Measurements from ENCODE around the gene KIFC1. TPM values are rescaled to one million over a fixed set of nuclear protein-coding genes. Genes with fewer than 3 reads are reported as not detected.
"Not testable (repeated sequence)": the region's sequence is repeated elsewhere in the genome, so short reads cannot be mapped to it uniquely, and the experiment has no call there.

The KIFC1 gene
- total and polyA plus RNA-seq, 2 donors (not counting 1 experiment from before 2014, with no cell fraction given), result 5.3 to 8.0 TPM

DNA sequence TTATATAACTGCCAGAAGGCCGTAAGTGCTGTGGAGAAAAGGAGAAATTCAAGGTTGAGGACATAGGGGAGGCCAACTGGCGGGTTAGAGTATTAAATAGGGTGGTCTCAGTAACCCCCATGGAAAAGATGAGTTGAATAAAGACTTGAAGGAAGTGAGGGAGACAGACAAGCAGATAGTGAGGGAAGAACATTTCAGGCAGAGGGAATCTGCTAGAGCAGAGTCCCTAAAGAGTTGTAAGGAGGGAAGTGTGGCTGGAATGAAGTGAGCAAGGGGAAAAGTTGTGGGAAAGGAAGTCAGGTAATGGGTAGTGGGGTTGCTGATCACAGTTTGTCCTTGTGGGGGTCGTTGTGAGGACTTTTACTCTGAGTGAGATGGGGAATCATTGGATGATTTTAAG lies 1.4 kb downstream of the KIFC1 start:
- no peak for TF ChIP-seq EZH2 (IDR thresholded peaks at IDR 0.05; ENCODE audit: low read length, missing control alignments)
- Histone ChIP-seq H3K79me2 (ENCODE audit: control insufficient read depth, insufficient read depth, low read length) (peaks cover 58% of the 10 kb centered on the region), H3K4me3 (replicated peaks in 1 of 4; ENCODE audit: control extremely low read depth in 1 of 4, insufficient read depth in 1 of 4, low read depth in 3 of 4, low read length in 4 of 4) (peak overlapping the region; percentile 57 to 95 (median 74)), H3K4me2 (ENCODE audit: extremely low read depth, insufficient read depth, low read length) (peak overlapping the region; percentile 84), H3K27ac (ENCODE audit: insufficient read depth, low read length) (peak overlapping the region; percentile 75), H3K4me1 (ENCODE audit: control insufficient read depth, extremely low read depth, insufficient read depth, low read length) (peaks cover 10% of the 10 kb centered on the region), H3K27me3 (ENCODE audit: control insufficient read depth, insufficient read depth, low read length) (no peaks in the 10 kb centered on the region), H3K9me3 (ENCODE audit: control insufficient read depth, insufficient read depth, low read depth, low read length) (no peaks in the 10 kb centered on the region), H3K9ac (ENCODE audit: insufficient read depth, low read length) (no peak overlapping the region), H2AFZ (ENCODE audit: low read length) (peak overlapping the region; percentile 39), H3K36me3 (ENCODE audit: control insufficient read depth, insufficient read depth, low read length) (no peaks in the 10 kb centered on the region), H4K20me1 (ENCODE audit: control insufficient read depth, extremely low read depth, insufficient read depth, low read length) (no peaks in the 10 kb centered on the region)
- DNase-seq (ENCODE audit: low read depth in 2 of 2), result no peak

DNA sequence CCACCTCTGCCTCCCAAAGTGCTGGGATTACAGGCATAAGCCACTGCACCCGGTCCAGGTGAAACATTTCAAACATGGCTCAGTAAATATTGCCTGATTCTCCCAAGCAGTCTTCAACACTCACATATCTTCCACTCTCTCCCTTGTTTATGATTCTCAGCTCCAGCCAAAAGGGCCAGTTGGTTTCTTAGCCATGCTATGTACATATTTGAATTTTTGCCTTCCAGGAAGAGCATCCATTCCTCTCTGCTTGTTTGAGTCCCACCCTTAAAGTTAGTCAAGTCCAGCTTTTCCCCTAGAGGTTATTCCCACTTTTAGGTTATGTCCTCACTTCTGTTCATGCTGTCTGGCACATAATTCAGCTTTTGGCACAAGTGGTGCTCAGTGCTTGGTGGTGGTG lies 5.9 kb downstream of the KIFC1 start:
- Histone ChIP-seq H3K27me3 (ENCODE audit: control insufficient read depth, insufficient read depth, low read length) (no peaks in the 10 kb centered on the region), H3K4me3 (replicated peaks in 1 of 4; ENCODE audit: control extremely low read depth in 1 of 4, insufficient read depth in 1 of 4, low read depth in 3 of 4, low read length in 4 of 4) (no peak overlapping the region), H3K4me2 (ENCODE audit: extremely low read depth, insufficient read depth, low read length) (no peak overlapping the region), H3K36me3 (ENCODE audit: control insufficient read depth, insufficient read depth, low read length) (no peaks in the 10 kb centered on the region), H3K4me1 (ENCODE audit: control insufficient read depth, extremely low read depth, insufficient read depth, low read length) (peaks cover 10% of the 10 kb centered on the region), H3K9me3 (ENCODE audit: control insufficient read depth, insufficient read depth, low read depth, low read length) (no peaks in the 10 kb centered on the region), H3K9ac (ENCODE audit: insufficient read depth, low read length) (no peak overlapping the region), H3K79me2 (ENCODE audit: control insufficient read depth, insufficient read depth, low read length) (peaks cover 61% of the 10 kb centered on the region), H3K27ac (ENCODE audit: insufficient read depth, low read length) (no peak overlapping the region), H4K20me1 (ENCODE audit: control insufficient read depth, extremely low read depth, insufficient read depth, low read length) (no peaks in the 10 kb centered on the region), H2AFZ (ENCODE audit: low read length) (peak overlapping the region; percentile 30)
- DNase-seq (ENCODE audit: low read depth in 2 of 2), result no peak
- no peak for TF ChIP-seq EZH2 (IDR thresholded peaks at IDR 0.05; ENCODE audit: low read length, missing control alignments)
- TF ChIP-seq, protein P1, sequence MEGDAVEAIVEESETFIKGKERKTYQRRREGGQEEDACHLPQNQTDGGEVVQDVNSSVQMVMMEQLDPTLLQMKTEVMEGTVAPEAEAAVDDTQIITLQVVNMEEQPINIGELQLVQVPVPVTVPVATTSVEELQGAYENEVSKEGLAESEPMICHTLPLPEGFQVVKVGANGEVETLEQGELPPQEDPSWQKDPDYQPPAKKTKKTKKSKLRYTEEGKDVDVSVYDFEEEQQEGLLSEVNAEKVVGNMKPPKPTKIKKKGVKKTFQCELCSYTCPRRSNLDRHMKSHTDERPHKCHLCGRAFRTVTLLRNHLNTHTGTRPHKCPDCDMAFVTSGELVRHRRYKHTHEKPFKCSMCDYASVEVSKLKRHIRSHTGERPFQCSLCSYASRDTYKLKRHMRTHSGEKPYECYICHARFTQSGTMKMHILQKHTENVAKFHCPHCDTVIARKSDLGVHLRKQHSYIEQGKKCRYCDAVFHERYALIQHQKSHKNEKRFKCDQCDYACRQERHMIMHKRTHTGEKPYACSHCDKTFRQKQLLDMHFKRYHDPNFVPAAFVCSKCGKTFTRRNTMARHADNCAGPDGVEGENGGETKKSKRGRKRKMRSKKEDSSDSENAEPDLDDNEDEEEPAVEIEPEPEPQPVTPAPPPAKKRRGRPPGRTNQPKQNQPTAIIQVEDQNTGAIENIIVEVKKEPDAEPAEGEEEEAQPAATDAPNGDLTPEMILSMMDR (conservative IDR thresholded peaks at IDR 0.05 in 1 of 2, IDR thresholded peaks at IDR 0.05 in 1 of 2; ENCODE audit: low read depth in 1 of 2, low read length in 2 of 2), result no peak

DNA sequence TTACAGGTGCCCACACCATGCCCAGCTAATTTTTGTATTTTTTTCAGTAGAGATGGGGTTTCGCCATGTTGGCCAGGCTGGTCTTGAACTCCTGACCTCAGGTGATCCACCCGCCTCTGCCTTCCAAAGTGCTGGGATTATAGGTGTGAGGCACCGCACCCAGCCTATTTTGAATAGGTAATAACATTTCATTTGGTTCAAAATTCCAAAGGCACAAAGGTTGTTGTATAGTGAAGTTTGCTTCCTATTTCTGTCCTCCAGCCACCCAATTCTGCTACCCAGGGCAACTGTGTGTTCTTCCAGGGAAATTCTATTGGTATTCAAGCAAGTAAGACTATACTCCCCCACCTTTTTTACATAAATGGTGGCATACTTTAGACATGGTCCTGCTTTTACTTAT lies 7.0 kb downstream of the KIFC1 start:
- not testable (repeated sequence) for H3K4me3 ChIP-seq (replicated peaks in 1 of 4; ENCODE audit: control extremely low read depth in 1 of 4, insufficient read depth in 1 of 4, low read depth in 3 of 4, low read length in 4 of 4); H2AFZ ChIP-seq (ENCODE audit: low read length); H3K27me3 ChIP-seq (ENCODE audit: control insufficient read depth, insufficient read depth, low read length); H3K27ac ChIP-seq (ENCODE audit: insufficient read depth, low read length); H3K9me3 ChIP-seq (ENCODE audit: control insufficient read depth, insufficient read depth, low read depth, low read length); H4K20me1 ChIP-seq (ENCODE audit: control insufficient read depth, extremely low read depth, insufficient read depth, low read length); H3K9ac ChIP-seq (ENCODE audit: insufficient read depth, low read length); DNase-seq (ENCODE audit: low read depth in 2 of 2); H3K36me3 ChIP-seq (ENCODE audit: control insufficient read depth, insufficient read depth, low read length); H3K4me2 ChIP-seq (ENCODE audit: extremely low read depth, insufficient read depth, low read length); H3K4me1 ChIP-seq (ENCODE audit: control insufficient read depth, extremely low read depth, insufficient read depth, low read length)
- H3K79me2 ChIP-seq (ENCODE audit: control insufficient read depth, insufficient read depth, low read length), result peaks cover 51% of the 10 kb centered on the region

DNA sequence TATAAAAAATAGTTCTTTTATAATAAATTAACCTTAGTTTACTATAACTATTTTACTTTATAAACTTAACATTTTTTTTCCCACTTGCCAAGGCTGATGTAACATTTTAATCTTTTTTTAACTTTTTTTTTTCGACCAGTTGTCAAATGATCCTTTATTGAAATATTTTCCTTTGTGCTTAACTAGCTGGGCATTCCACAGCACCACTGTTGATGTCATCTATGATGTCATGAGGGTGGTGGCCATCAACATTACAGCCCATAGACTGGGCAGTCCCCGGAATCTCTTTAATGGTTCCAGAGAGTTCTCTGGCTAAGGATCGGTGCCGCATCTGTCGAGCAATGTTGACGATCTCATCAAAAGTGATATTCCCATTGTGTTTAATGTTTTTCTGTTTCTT lies 8.3 kb downstream of the KIFC1 start:
- H3K9me3 ChIP-seq (ENCODE audit: control insufficient read depth, insufficient read depth, low read depth, low read length); H3K27ac ChIP-seq (ENCODE audit: insufficient read depth, low read length); H4K20me1 ChIP-seq (ENCODE audit: control insufficient read depth, extremely low read depth, insufficient read depth, low read length); H3K27me3 ChIP-seq (ENCODE audit: control insufficient read depth, insufficient read depth, low read length); H3K4me1 ChIP-seq (ENCODE audit: control insufficient read depth, extremely low read depth, insufficient read depth, low read length); H3K9ac ChIP-seq (ENCODE audit: insufficient read depth, low read length); H3K4me3 ChIP-seq (replicated peaks in 1 of 4; ENCODE audit: control extremely low read depth in 1 of 4, insufficient read depth in 1 of 4, low read depth in 3 of 4, low read length in 4 of 4); H3K4me2 ChIP-seq (ENCODE audit: extremely low read depth, insufficient read depth, low read length); DNase-seq (ENCODE audit: low read depth in 2 of 2); H2AFZ ChIP-seq (ENCODE audit: low read length); H3K36me3 ChIP-seq (ENCODE audit: control insufficient read depth, insufficient read depth, low read length): not testable (repeated sequence)
- H3K79me2 ChIP-seq (ENCODE audit: control insufficient read depth, insufficient read depth, low read length), result peaks cover 38% of the 10 kb centered on the region
